Activated CD8-positive, alpha-beta T cell treated with anti-CD3 and anti-CD28 coated beads for 36 hours (primary cell): ENCODE results near the gene HIPK4. TPM values are rescaled to one million over a fixed set of nuclear protein-coding genes. Genes with fewer than 3 reads are reported as not detected.

ENCODE experiments used
- ATAC-seq: fragments of 200-7000 bp; cut with Tn5 transposase; one replicate; pipeline ENCODE4 v1.10.0; 2021; ENCODE audit warnings: mild to moderate bottlenecking, moderate library complexity
- CTCF ChIA-PET: fragments of 350-600 bp; sonication (Branson Sonifier 250); formaldehyde crosslinking; loops from one replicate; lab custom pipeline; 2021; ENCODE audit warnings: antibody characterized with exemption; lab: Charles Lee
- POLR2A ChIA-PET: fragments of 350-600 bp; sonication (Branson Sonifier 250); formaldehyde crosslinking; loops from one replicate; lab custom pipeline; 2021; ENCODE audit warnings: antibody characterized with exemption; lab: Charles Lee
- DNase-seq: peaks from one replicate; pipeline ENCODE4 v3.0.0-alpha.2; 2020
- H3K27ac Mint-ChIP-seq: one replicate; pipeline ENCODE4 v1.8.0; 2021; ENCODE audit warnings: mild to moderate bottlenecking, mixed read lengths
- H3K27me3 Mint-ChIP-seq: one replicate; pipeline ENCODE4 v1.8.0; 2021; ENCODE audit warnings: mixed read lengths
- H3K36me3 Mint-ChIP-seq: one replicate; pipeline ENCODE4 v1.8.0; 2021; ENCODE audit warnings: low read depth, mixed read lengths
- H3K4me1 Mint-ChIP-seq: one replicate; pipeline ENCODE4 v1.8.0; 2021; ENCODE audit warnings: low read depth, mixed read lengths
- H3K4me3 Mint-ChIP-seq: one replicate; pipeline ENCODE4 v1.8.0; 2021; ENCODE audit warnings: mild to moderate bottlenecking, moderate library complexity, mixed read lengths
- H3K9me3 Mint-ChIP-seq: one replicate; pipeline ENCODE4 v1.8.0; 2021; ENCODE audit warnings: mixed read lengths
- intact Hi-C: fragments of 100-400 bp; cut with micrococcal nuclease; formaldehyde crosslinking; loops from one replicate; pipeline ENCODE4 v1.10.0; 2022
- total RNA-seq, 2 experiments: library from RNA; stranded (reverse); gene quantifications; one replicate each; pipeline ENCODE4 v1.2.3, GENCODE V29; 2021
- TF ChIP-seq, protein P1 (sequence below): fragments of 200-600 bp; IDR thresholded peaks from one replicate; pipeline ENCODE4 v1.8.0; 2022; ENCODE audit warnings: antibody characterized with exemption, mild to moderate bottlenecking

Gene HIPK4
- total RNA-seq, 2 experiments from 2014 or later: not detected

- no peaks in the 10 kb centered on the region for H3K27me3 Mint-ChIP-seq
- peak; percentile 93 for ATAC-seq
- peaks cover 17% of the 10 kb centered on the region for H3K36me3 Mint-ChIP-seq
These were observed 35.7 kb upstream of the HIPK4 start, which contains the start of gene SERTAD1 for GRCh38 chr19:40425450-40426287. SERTAD1 (minus strand) TSS chr19:40425992; CDS start chr19:40423546, 2,446 bp downstream.

DNA sequence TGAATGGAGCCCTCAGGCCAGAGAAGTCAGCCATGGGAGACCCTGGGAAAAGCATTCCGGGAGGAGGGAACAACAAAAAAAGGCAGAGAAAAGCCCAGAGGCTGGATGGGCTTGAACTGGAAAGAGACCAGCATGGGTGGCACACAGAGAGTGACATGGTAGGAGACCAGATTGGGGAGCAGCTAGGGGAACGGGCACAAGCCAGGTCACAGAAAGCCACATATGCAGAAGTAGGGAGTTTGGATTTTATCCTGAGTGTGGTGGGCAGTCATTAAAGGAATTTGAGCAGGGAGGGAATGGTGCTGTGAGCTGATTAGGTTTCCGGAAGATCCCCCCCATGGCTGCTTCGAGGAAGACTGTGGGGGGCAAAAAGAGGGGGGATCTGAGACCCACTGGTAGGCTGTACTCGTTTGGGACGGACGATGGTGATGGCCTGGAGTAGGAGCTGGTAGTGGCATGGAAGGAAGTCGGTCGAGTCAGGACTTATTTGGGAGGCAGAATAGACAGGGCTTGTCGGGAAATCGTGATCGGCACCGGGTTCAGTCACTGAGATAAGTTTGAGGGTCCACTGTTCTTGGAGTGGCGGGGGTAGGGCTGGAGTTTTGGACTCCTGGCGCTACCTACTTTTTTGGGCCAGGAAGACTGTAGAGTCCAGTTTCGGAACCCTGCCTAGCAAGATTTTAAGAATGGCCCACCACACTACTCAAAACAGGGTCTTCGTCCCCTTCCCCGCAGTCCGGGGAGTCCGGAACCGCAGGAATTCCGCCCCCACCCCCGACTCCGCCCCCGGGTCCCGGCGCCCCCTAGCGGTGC is 34.9 kb upstream of the HIPK4 start:
- intact Hi-C loops: loop anchor here (1.0 kb wide), 1 partner anchor 18 kb away; no protein-coding TSS in a partner anchor
- TF ChIP-seq, protein P1, sequence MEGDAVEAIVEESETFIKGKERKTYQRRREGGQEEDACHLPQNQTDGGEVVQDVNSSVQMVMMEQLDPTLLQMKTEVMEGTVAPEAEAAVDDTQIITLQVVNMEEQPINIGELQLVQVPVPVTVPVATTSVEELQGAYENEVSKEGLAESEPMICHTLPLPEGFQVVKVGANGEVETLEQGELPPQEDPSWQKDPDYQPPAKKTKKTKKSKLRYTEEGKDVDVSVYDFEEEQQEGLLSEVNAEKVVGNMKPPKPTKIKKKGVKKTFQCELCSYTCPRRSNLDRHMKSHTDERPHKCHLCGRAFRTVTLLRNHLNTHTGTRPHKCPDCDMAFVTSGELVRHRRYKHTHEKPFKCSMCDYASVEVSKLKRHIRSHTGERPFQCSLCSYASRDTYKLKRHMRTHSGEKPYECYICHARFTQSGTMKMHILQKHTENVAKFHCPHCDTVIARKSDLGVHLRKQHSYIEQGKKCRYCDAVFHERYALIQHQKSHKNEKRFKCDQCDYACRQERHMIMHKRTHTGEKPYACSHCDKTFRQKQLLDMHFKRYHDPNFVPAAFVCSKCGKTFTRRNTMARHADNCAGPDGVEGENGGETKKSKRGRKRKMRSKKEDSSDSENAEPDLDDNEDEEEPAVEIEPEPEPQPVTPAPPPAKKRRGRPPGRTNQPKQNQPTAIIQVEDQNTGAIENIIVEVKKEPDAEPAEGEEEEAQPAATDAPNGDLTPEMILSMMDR: peak; percentile 71
- ChIA-PET CTCF (interaction anchor here (1.0 to 1.1 kb wide), 3 partner anchors 9 to 120 kb away, joined by 3 read pairs; no protein-coding TSS in a partner anchor), POLR2A (interaction anchor here (0.6 kb wide), 1 partner anchor 11 kb away, joined by 4 read pairs; no protein-coding TSS in a partner anchor)
- Mint-ChIP-seq H3K27ac (peak overlapping the region; percentile 96), H3K4me1 (peaks cover 14% of the 10 kb centered on the region), H3K9me3 (no peaks in the 10 kb centered on the region), H3K4me3 (peak overlapping the region; percentile 97), H3K36me3 (peaks cover 17% of the 10 kb centered on the region), H3K27me3 (no peaks in the 10 kb centered on the region)
- no peak for DNase-seq
- no peak for ATAC-seq

More at GRCh38 chr19:40425450-40426287, 35.7 kb upstream of the HIPK4 start, which contains the start of gene SERTAD1:
- Mint-ChIP-seq H3K9me3 (no peaks in the 10 kb centered on the region), H3K4me1 (peaks cover 12% of the 10 kb centered on the region), H3K27ac (peak within 1 kb of the TSS; percentile 96), H3K4me3 (peak within 1 kb of the TSS; percentile 97)
- CTCF ChIA-PET: interaction anchor here (0.9 to 4.0 kb wide), 6 partner anchors 8 to 120 kb away, joined by 3 to 21 read pairs (median 4); partner anchors contain the start of genes BLVRB and SERTAD3
- intact Hi-C loops: loop anchor here (1.0 kb wide), 1 partner anchor 18 kb away; no protein-coding TSS in a partner anchor
- POLR2A ChIA-PET: interaction anchor here (0.6 to 3.7 kb wide), 6 partner anchors 9 to 43 kb away, joined by 3 to 29 read pairs (median 4); no protein-coding TSS in a partner anchor
- TF ChIP-seq, protein P1: no peak
- peak; percentile 100 for DNase-seq

DNA sequence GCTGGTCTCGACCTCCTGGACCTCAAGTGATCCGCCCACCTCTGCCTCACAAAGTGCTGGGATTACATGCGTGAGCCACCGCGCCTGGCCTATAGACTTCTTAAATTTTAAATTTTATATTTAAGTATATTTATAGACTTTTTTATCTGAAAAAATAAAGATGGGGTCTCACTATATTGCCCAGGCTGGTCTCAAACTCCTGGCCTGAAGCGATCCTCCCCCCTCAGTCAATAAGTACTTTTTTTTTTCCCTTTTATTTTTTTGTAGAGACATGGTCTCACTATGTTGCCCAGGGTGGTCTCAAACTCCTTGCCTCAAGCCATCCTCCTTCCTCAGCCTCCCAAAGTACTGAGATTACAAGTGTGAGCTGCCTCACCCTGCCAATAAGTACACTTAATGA is 34.0 kb upstream of the HIPK4 start:
- no peak for DNase-seq
- Mint-ChIP-seq H3K4me1 (peaks cover 14% of the 10 kb centered on the region), H3K36me3 (peaks cover 17% of the 10 kb centered on the region), H3K4me3 (peak overlapping the region; percentile 97), H3K27ac (peak overlapping the region; percentile 96), H3K9me3 (no peaks in the 10 kb centered on the region), H3K27me3 (no peaks in the 10 kb centered on the region)
- intact Hi-C loops: no loop called here
- TF ChIP-seq, protein P1: no peak
- ATAC-seq: no peak
- POLR2A ChIA-PET: no interaction called here
- CTCF ChIA-PET: interaction anchor here (1.0 to 4.6 kb wide), 3 partner anchors 9 to 119 kb away, joined by 3 to 22 read pairs (median 3); no protein-coding TSS in a partner anchor

DNA sequence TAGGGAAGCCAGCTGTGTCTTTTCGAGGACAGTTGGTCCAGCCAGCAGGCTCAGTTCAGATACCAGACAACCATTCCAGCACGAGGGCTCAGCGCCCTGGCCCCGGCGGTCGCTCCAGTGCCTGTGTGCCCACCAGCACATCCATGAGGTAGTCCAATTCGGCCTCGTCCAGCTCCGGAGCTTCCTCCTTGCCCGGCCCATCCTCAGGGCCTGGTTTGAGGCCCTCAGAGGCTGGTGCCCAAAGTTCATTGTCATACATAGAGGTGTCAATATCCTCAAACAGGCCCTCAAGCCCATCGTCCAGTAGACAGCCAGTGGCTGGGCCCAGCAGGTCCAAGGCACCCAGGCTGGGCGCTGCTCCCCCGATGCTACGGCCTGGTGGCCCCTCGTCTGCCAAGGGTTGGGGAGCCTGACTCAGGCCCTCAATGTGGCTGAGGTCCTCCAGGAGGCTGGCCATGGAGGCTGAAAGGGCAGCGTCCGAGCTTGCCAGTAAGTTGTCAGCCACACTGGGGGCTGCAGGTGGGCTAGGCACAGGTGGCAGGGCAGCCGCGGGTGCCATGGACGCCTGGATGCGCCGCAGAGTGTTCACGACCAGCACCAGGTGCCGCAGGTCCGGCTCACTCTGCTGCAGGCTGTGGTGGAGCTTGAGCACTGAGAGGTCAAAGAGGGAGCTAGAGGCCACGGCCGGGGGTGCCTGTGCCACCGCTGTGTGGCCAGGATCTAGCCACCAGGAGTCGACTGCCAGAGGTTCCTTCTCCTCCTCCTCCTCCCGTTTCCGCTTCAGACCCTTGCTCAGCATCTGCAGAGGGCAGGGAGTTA is 33.0 kb upstream of the HIPK4 start:
- POLR2A ChIA-PET: interaction anchor here (1.0 to 1.2 kb wide), 3 partner anchors 20 to 66 kb away, joined by 3 to 5 read pairs (median 3); no protein-coding TSS in a partner anchor

More for the DNA sequence above, 33.0 kb upstream of the HIPK4 start:
- TF ChIP-seq, protein P1: no peak
- H3K9me3 Mint-ChIP-seq: no peaks in the 10 kb centered on the region
- peak overlapping the region; percentile 77 for H3K4me3 Mint-ChIP-seq
- H3K36me3 Mint-ChIP-seq: peaks cover 17% of the 10 kb centered on the region
- intact Hi-C loops: no loop called here
- CTCF ChIA-PET: interaction anchor here (1.6 to 4.8 kb wide), 3 partner anchors 10 to 117 kb away, joined by 6 to 28 read pairs (median 22); no protein-coding TSS in a partner anchor
- peak overlapping the region; percentile 86 for H3K27ac Mint-ChIP-seq
- DNase-seq: no peak
- ATAC-seq: no peak
- no peaks in the 10 kb centered on the region for H3K27me3 Mint-ChIP-seq
- peaks cover 14% of the 10 kb centered on the region for H3K4me1 Mint-ChIP-seq
